Mesendoderm (in vitro differentiated cells): Measurements from ENCODE around the gene CNIH3.

ENCODE experiments used
- DNase-seq: peaks from one replicate; pipeline ENCODE4 v3.0.0; 2013
- H2AK5ac ChIP-seq: 2 replicates; pipeline ENCODE4 v1.6.1; 2013; ENCODE audit warnings: low read length, inconsistent platforms
- H2BK120ac ChIP-seq: 2 replicates; pipeline ENCODE4 v1.6.1; 2013; ENCODE audit warnings: low read depth, mild to moderate bottlenecking, low read length, moderate library complexity, mixed read lengths
- H2BK15ac ChIP-seq: replicated peaks from 2 replicates; pipeline ENCODE4 v1.6.1; 2013; ENCODE audit warnings: low read depth, mild to moderate bottlenecking, moderate library complexity
- H2BK5ac ChIP-seq: 2 replicates; pipeline ENCODE4 v1.6.1; 2013; ENCODE audit warnings: low read length, inconsistent platforms
- H3K18ac ChIP-seq: 2 replicates; pipeline ENCODE4 v1.6.1; 2013; ENCODE audit warnings: mild to moderate bottlenecking, low read length, mixed read lengths
- H3K23ac ChIP-seq: one replicate; pipeline ENCODE4 v1.6.1; 2013; ENCODE audit warnings: low read length
- H3K27ac ChIP-seq: 2 replicates; pipeline ENCODE4 v1.5.1; 2013; ENCODE audit warnings: low read depth, mild to moderate bottlenecking, inconsistent platforms, low read length, moderate library complexity
- H3K27me3 ChIP-seq: 2 replicates; pipeline ENCODE4 v1.6.1; 2013; ENCODE audit warnings: low read length, control low read depth, mild to moderate bottlenecking, inconsistent platforms; ENCODE audit not compliant: insufficient read depth, poor library complexity
- H3K36me3 ChIP-seq: 2 replicates; pipeline ENCODE4 v1.6.1; 2013; ENCODE audit warnings: low read length, inconsistent platforms; ENCODE audit not compliant: control insufficient read depth, insufficient read depth
- H3K4ac ChIP-seq: one replicate; pipeline ENCODE4 v1.6.1; 2013; ENCODE audit warnings: low read depth, mild to moderate bottlenecking, low read length, moderate library complexity
- H3K4me1 ChIP-seq: 2 replicates; pipeline ENCODE4 v1.6.1; 2013; ENCODE audit warnings: low read depth, low read length, inconsistent platforms; ENCODE audit not compliant: control insufficient read depth
- H3K4me2 ChIP-seq: 2 replicates; pipeline ENCODE4 v1.6.1; 2013; ENCODE audit warnings: low read length
- H3K4me3 ChIP-seq: 2 replicates; pipeline ENCODE4 v1.5.1; 2013; ENCODE audit warnings: mild to moderate bottlenecking, low read length
- H3K56ac ChIP-seq: one replicate; pipeline ENCODE4 v1.6.1; 2013; ENCODE audit warnings: low read length
- H3K79me1 ChIP-seq: 2 replicates; pipeline ENCODE4 v1.6.1; 2013; ENCODE audit warnings: low read length, inconsistent platforms
- H3K79me2 ChIP-seq: 2 replicates; pipeline ENCODE4 v1.6.1; 2013; ENCODE audit warnings: mild to moderate bottlenecking, low read length; ENCODE audit not compliant: control insufficient read depth, insufficient read depth
- H3K9ac ChIP-seq: 2 replicates; pipeline ENCODE4 v1.6.1; 2013; ENCODE audit warnings: low read length, inconsistent platforms
- H4K5ac ChIP-seq: one replicate; pipeline ENCODE4 v1.6.1; 2013; ENCODE audit warnings: low read length
- H4K8ac ChIP-seq: one replicate; pipeline ENCODE4 v1.6.1; 2013; ENCODE audit warnings: low read depth, mild to moderate bottlenecking, control low read depth, low read length, moderate library complexity
- WGBS: extraction: QIAGEN DNeasy Blood & Tissue Kit; methylation state at CpG from one replicate; pipeline ENCODE4 v1.1.7; 2013; ENCODE audit warnings: low lambda C conversion rate, missing lambda C conversion rate; ENCODE audit not compliant: insufficient coverage; ENCODE audit errors: extremely low coverage; 5-methylcytosine and 5-hydroxymethylcytosine counted together

CNIH3 gene

GRCh38 chr1:224689374-224689773, 73.3 kb downstream of the CNIH3 start:
- WGBS: no CpG with 5 or more reads among the region's 9 CpGs
- Histone ChIP-seq H3K27me3 (no peaks in the 10 kb centered on the region), H3K4ac (no peak overlapping the region), H4K8ac (no peak overlapping the region), H4K5ac (no peak overlapping the region), H2BK15ac (no peak overlapping the region), H3K27ac (no peak overlapping the region), H3K23ac (no peak overlapping the region), H3K18ac (no peak overlapping the region), H3K79me2 (no peaks in the 10 kb centered on the region), H3K4me1 (no peaks in the 10 kb centered on the region), H2AK5ac (no peak overlapping the region), H3K4me3 (no peak overlapping the region), H3K9ac (no peak overlapping the region), H3K36me3 (no peaks in the 10 kb centered on the region), H2BK120ac (no peak overlapping the region), H3K79me1 (peaks cover 2% of the 10 kb centered on the region), H3K56ac (no peak overlapping the region), H2BK5ac (no peak overlapping the region), H3K4me2 (no peak overlapping the region)
- no peak for DNase-seq

- no peaks in the 10 kb centered on the region for H3K79me2 ChIP-seq
- WGBS: no CpG with 5 or more reads among the region's 4 CpGs
- no peak overlapping the region for H2AK5ac ChIP-seq
- H3K36me3 ChIP-seq: no peaks in the 10 kb centered on the region
- no peaks in the 10 kb centered on the region for H3K27me3 ChIP-seq
- H4K8ac ChIP-seq: no peak overlapping the region
- H3K18ac ChIP-seq: no peak overlapping the region
- no peak overlapping the region for H2BK120ac ChIP-seq
- no peak overlapping the region for H3K4ac ChIP-seq
- no peak overlapping the region for H3K4me2 ChIP-seq
- H4K5ac ChIP-seq: no peak overlapping the region
- no peak overlapping the region for H3K23ac ChIP-seq
- H2BK5ac ChIP-seq: no peak overlapping the region
- no peak overlapping the region for H3K4me3 ChIP-seq
- no peak for DNase-seq
- no peaks in the 10 kb centered on the region for H3K4me1 ChIP-seq
- peaks cover 2% of the 10 kb centered on the region for H3K79me1 ChIP-seq
- H3K9ac ChIP-seq: no peak overlapping the region
- H2BK15ac ChIP-seq: no peak overlapping the region
- no peak overlapping the region for H3K56ac ChIP-seq
- H3K27ac ChIP-seq: no peak overlapping the region
Observed at GRCh38 chr1:224690576-224690975, 74.5 kb downstream of the CNIH3 start.

- Histone ChIP-seq H4K5ac (no peak overlapping the region), H3K4ac (no peak overlapping the region), H3K79me1 (peaks cover 2% of the 10 kb centered on the region), H3K4me3 (no peak overlapping the region), H2BK5ac (no peak overlapping the region), H4K8ac (no peak overlapping the region), H3K36me3 (no peaks in the 10 kb centered on the region), H3K4me2 (no peak overlapping the region), H3K27ac (no peak overlapping the region), H3K56ac (no peak overlapping the region), H3K23ac (no peak overlapping the region), H3K79me2 (no peaks in the 10 kb centered on the region), H2AK5ac (no peak overlapping the region), H3K9ac (no peak overlapping the region), H2BK120ac (no peak overlapping the region), H3K27me3 (no peaks in the 10 kb centered on the region), H3K18ac (no peak overlapping the region), H3K4me1 (no peaks in the 10 kb centered on the region), H2BK15ac (no peak overlapping the region)
- DNase-seq: no peak
- WGBS: no CpG with 5 or more reads among the region's 4 CpGs
Observed at GRCh38 chr1:224691148-224691925, 75.2 kb downstream of the CNIH3 start.

GRCh38 chr1:224694969-224695368, 78.9 kb downstream of the CNIH3 start:
- Histone ChIP-seq H3K4ac (no peak overlapping the region), H3K36me3 (no peaks in the 10 kb centered on the region), H3K23ac (no peak overlapping the region), H2BK120ac (no peak overlapping the region), H3K9ac (no peak overlapping the region), H4K8ac (no peak overlapping the region), H3K79me2 (no peaks in the 10 kb centered on the region), H2BK15ac (no peak overlapping the region), H3K4me2 (no peak overlapping the region), H4K5ac (no peak overlapping the region), H2BK5ac (no peak overlapping the region), H2AK5ac (no peak overlapping the region), H3K27me3 (no peaks in the 10 kb centered on the region), H3K4me3 (no peak overlapping the region), H3K79me1 (peaks cover 2% of the 10 kb centered on the region), H3K27ac (no peak overlapping the region), H3K18ac (no peak overlapping the region), H3K4me1 (no peaks in the 10 kb centered on the region), H3K56ac (no peak overlapping the region)
- no peak for DNase-seq
- no CpG with 5 or more reads among the region's 3 CpGs for WGBS

- Histone ChIP-seq H3K56ac (no peak overlapping the region), H3K79me2 (no peaks in the 10 kb centered on the region), H4K5ac (no peak overlapping the region), H2BK120ac (no peak overlapping the region), H2BK15ac (no peak overlapping the region), H3K4me1 (peaks cover 5% of the 10 kb centered on the region), H3K4me2 (no peak overlapping the region), H2AK5ac (no peak overlapping the region), H3K36me3 (no peaks in the 10 kb centered on the region), H3K79me1 (peaks cover 2% of the 10 kb centered on the region), H3K27me3 (no peaks in the 10 kb centered on the region), H3K27ac (no peak overlapping the region), H3K4ac (no peak overlapping the region), H4K8ac (no peak overlapping the region), H3K9ac (no peak overlapping the region), H3K4me3 (no peak overlapping the region), H2BK5ac (no peak overlapping the region), H3K18ac (no peak overlapping the region), H3K23ac (no peak overlapping the region)
- WGBS: no CpG with 5 or more reads among the region's 2 CpGs
- no peak for DNase-seq
Observed at GRCh38 chr1:224696021-224696420, 79.9 kb downstream of the CNIH3 start.
